GM23338 (cell line): ENCODE results near the gene FAM217B. TPM values are rescaled to one million over a fixed set of nuclear protein-coding genes. Genes with fewer than 3 reads are reported as not detected.
A peak's percentile ranks its signal among the peaks of the same experiment; 100 is the strongest.

Experiments used
- ATAC-seq: fragments of 200-7000 bp; cut with Tn5 transposase; 3 replicates; pipeline ENCODE4 v1.9.1; 2020
- DNase-seq: peaks from one replicate; pipeline ENCODE4 v3.0.0-alpha.2; 2015; ENCODE audit warnings: low spot score
- H2AFZ ChIP-seq: fragments of 200-600 bp; sonication (generic); 2 replicates; pipeline ENCODE4 v1.8.0; 2016; ENCODE audit warnings: antibody characterized with exemption, mild to moderate bottlenecking, moderate library complexity
- H3F3A ChIP-seq: fragments of 200-600 bp; sonication (generic); replicated peaks from 2 replicates; pipeline ENCODE4 v1.8.0; 2017; ENCODE audit warnings: antibody characterized with exemption, mixed run types, low read depth
- H3K27ac ChIP-seq: fragments of 200-600 bp; sonication (generic); 2 replicates; pipeline ENCODE4 v1.6.1; 2016; ENCODE audit warnings: low read depth
- H3K27me3 ChIP-seq: fragments of 200-600 bp; sonication (generic); 2 replicates; pipeline ENCODE4 v1.8.0; 2016; ENCODE audit warnings: mild to moderate bottlenecking, mixed run types, moderate library complexity; ENCODE audit not compliant: insufficient read depth
- H3K36me3 ChIP-seq: fragments of 200-600 bp; sonication (generic); 2 replicates; pipeline ENCODE4 v1.8.0; 2016; ENCODE audit warnings: mild to moderate bottlenecking; ENCODE audit not compliant: insufficient read depth
- H3K4me1 ChIP-seq: fragments of 200-600 bp; sonication (generic); 2 replicates; pipeline ENCODE4 v1.8.0; 2016; ENCODE audit warnings: mild to moderate bottlenecking, moderate library complexity; ENCODE audit not compliant: insufficient read depth
- H3K4me2 ChIP-seq: fragments of 200-600 bp; sonication (generic); 2 replicates; pipeline ENCODE4 v1.7.1; 2017; ENCODE audit warnings: mixed run types
- H3K4me3 ChIP-seq: fragments of 200-600 bp; sonication (generic); 2 replicates; pipeline ENCODE4 v1.6.1; 2016; ENCODE audit warnings: mixed run types
- H3K79me2 ChIP-seq: fragments of 200-600 bp; sonication (generic); replicated peaks from 2 replicates; pipeline ENCODE4 v1.8.0; 2017; ENCODE audit warnings: mild to moderate bottlenecking; ENCODE audit not compliant: insufficient read depth
- H3K9me2 ChIP-seq: fragments of 200-600 bp; sonication (generic); 2 replicates; pipeline ENCODE4 v1.8.0; 2017; ENCODE audit not compliant: insufficient read depth
- H4K20me1 ChIP-seq: fragments of 200-600 bp; sonication (generic); replicated peaks from 2 replicates; pipeline ENCODE4 v1.8.0; 2017; ENCODE audit warnings: mild to moderate bottlenecking; ENCODE audit not compliant: insufficient read depth
- H3K27ac Mint-ChIP-seq: 2 replicates; pipeline ENCODE4 v1.8.0; 2020; ENCODE audit warnings: inconsistent platforms, mild to moderate bottlenecking, moderate library complexity, mixed read lengths
- H3K27me3 Mint-ChIP-seq: 3 replicates; pipeline ENCODE4 v1.8.0; 2022; ENCODE audit warnings: low read depth, mild to moderate bottlenecking, moderate library complexity, mixed read lengths, inconsistent platforms; ENCODE audit not compliant: insufficient read depth, poor library complexity
- H3K36me3 Mint-ChIP-seq: 3 replicates; pipeline ENCODE4 v1.8.0; 2021; ENCODE audit warnings: low read depth, mild to moderate bottlenecking, inconsistent platforms, moderate library complexity, mixed read lengths
- H3K4me1 Mint-ChIP-seq: 3 replicates; pipeline ENCODE4 v1.8.0; 2020; ENCODE audit warnings: mild to moderate bottlenecking, inconsistent platforms, mixed read lengths
- H3K4me3 Mint-ChIP-seq: 3 replicates; pipeline ENCODE4 v1.8.0; 2021; ENCODE audit warnings: moderate library complexity, mild to moderate bottlenecking, inconsistent platforms, mixed read lengths
- H3K9me3 Mint-ChIP-seq: 3 replicates; pipeline ENCODE4 v1.8.0; 2020; ENCODE audit warnings: moderate library complexity, mild to moderate bottlenecking, inconsistent platforms, mixed read lengths
- CREB1 ChIP-seq: fragments of 250-450 bp; sonication (Bioruptor Pico); IDR thresholded peaks from 2 replicates; pipeline ENCODE4 v1.5.0; 2020; ENCODE audit warnings: low read depth, mild to moderate bottlenecking, moderate library complexity
- NANOG ChIP-seq: IDR thresholded peaks from 2 replicates; pipeline ENCODE4 v1.6.1; 2016; ENCODE audit warnings: antibody characterized with exemption, borderline replicate concordance
- POLR2AphosphoS5 ChIP-seq: IDR thresholded peaks from 2 replicates; pipeline ENCODE4 v1.6.1; 2016; ENCODE audit warnings: antibody characterized with exemption, low read depth
- REST ChIP-seq: IDR thresholded peaks from one replicate; pipeline ENCODE4 v1.6.1; 2018; ENCODE audit warnings: antibody characterized with exemption; ENCODE audit not compliant: unreplicated experiment
- ZNF331 ChIP-seq: fragments of 250-450 bp; sonication (Bioruptor Pico); IDR thresholded peaks from 2 replicates; pipeline ENCODE4 v1.5.0; 2020; ENCODE audit warnings: low read depth, mild to moderate bottlenecking, moderate library complexity
- ZNF462 ChIP-seq: fragments of 250-450 bp; sonication (Bioruptor Pico); IDR thresholded peaks from 2 replicates; pipeline ENCODE4 v1.5.0; 2020; ENCODE audit warnings: mild to moderate bottlenecking, moderate library complexity
- long read RNA-seq: library from polyadenylated mRNA; unstranded; transcript quantifications from one replicate; pipeline ENCODE4 v2.0.0, GENCODE V29; 2020; ENCODE audit not compliant: unreplicated experiment
- polyA plus RNA-seq: library from polyadenylated mRNA; unstranded; fragments of >200 nt; fragmentation: Nextera tagmentation; extraction: Ambion mirVana; gene quantifications from 2 replicates; pipeline ENCODE4 v1.2.1, GENCODE V29; 2016
- total RNA-seq: library from RNA; depleted of rRNA; stranded (reverse); fragments of >200 nt; shearing (Covaris generic); gene quantifications from 2 replicates; pipeline ENCODE4 v1.2.3, GENCODE V29; 2014; rRNA removed

The FAM217B gene
- total RNA-seq (12.8 and 13.2 TPM in 2 replicates), polyA plus RNA-seq (23.6 and 25.9 TPM in 2 replicates)
- long read RNA-seq, full-length matches to known transcripts, result 11 of 12 reads
- long read RNA-seq, partial matches to known transcripts, result 1 of 12 reads
- long read RNA-seq, other reads (novel, unspliced or antisense), result 0 of 12 reads

- Histone ChIP-seq H3K4me2 (peak within 1 kb of the TSS; percentile 86), H4K20me1 (peaks cover 11% of the 10 kb centered on the region; the same call in 1 of the 2 replicates), H3K4me3 (peak within 1 kb of the TSS; percentile 74), H2AFZ (peak within 1 kb of the TSS; percentile 94), H3K9me2 (no peaks in the 10 kb centered on the region), H3K4me1 (peaks cover 14% of the 10 kb centered on the region), H3K79me2 (peaks cover 12% of the 10 kb centered on the region; the same call in 1 of the 2 replicates), H3F3A (no peaks in the 10 kb centered on the region), H3K27me3 (peaks cover 41% of the 10 kb centered on the region), H3K36me3 (peaks cover 16% of the 10 kb centered on the region; the same call in 1 of the 2 replicates), H3K27ac (peak within 1 kb of the TSS; percentile 92)
- Mint-ChIP-seq H3K4me3 (peak within 1 kb of the TSS; percentile 92), H3K27me3 (peaks cover 24% of the 10 kb centered on the region), H3K9me3 (peaks cover 12% of the 10 kb centered on the region), H3K4me1 (peaks cover 14% of the 10 kb centered on the region), H3K36me3 (peaks cover 23% of the 10 kb centered on the region), H3K27ac (peak within 1 kb of the TSS; percentile 98)
- ATAC-seq, result peak; percentile 94
- TF ChIP-seq CREB1 (CRISPR knock-in tag) (peak; percentile 66), POLR2AphosphoS5 (peak; percentile 67), REST (no peak), ZNF462 (CRISPR knock-in tag) (no peak), NANOG (no peak), ZNF331 (CRISPR knock-in tag) (no peak)
- peak; percentile 96 for DNase-seq
Observed at GRCh38 chr20:59940129-59940955, at the start of gene FAM217B, which contains the start of gene PPP1R3D. Gene FAM217B (plus strand): TSS chr20:59940389. CDS start chr20:59943944, 3,555 bp downstream. Gene PPP1R3D (minus strand): TSS chr20:59940305. CDS start chr20:59939931, 374 bp downstream.
